Hematopoietic multipotent progenitor cell (in vitro differentiated cells): ENCODE results near the gene KRTAP1-5. TPM values are rescaled to one million over a fixed set of nuclear protein-coding genes. Genes with fewer than 3 reads are reported as not detected.
"Not testable (repeated sequence)": the region's sequence is repeated elsewhere in the genome, so short reads cannot be mapped to it uniquely, and the experiment has no call there.

ENCODE experiments used
- DNase-seq, 3 donors: peaks; one replicate each; pipeline ENCODE4 v3.0.0-alpha.2; 2011 to 2015; ENCODE audit warnings: low read depth in 2 of 3, low spot score in 2 of 3
- total RNA-seq: library from RNA; depleted of rRNA; stranded (reverse); fragments of >200 nt; gene quantifications from one replicate; pipeline ENCODE4 v1.2.3, GENCODE V29; 2012

The KRTAP1-5 gene, protein sequence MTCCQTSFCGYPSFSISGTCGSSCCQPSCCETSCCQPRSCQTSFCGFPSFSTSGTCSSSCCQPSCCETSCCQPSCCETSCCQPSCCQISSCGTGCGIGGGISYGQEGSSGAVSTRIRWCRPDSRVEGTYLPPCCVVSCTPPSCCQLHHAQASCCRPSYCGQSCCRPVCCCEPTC
- not detected for total RNA-seq

DNA sequence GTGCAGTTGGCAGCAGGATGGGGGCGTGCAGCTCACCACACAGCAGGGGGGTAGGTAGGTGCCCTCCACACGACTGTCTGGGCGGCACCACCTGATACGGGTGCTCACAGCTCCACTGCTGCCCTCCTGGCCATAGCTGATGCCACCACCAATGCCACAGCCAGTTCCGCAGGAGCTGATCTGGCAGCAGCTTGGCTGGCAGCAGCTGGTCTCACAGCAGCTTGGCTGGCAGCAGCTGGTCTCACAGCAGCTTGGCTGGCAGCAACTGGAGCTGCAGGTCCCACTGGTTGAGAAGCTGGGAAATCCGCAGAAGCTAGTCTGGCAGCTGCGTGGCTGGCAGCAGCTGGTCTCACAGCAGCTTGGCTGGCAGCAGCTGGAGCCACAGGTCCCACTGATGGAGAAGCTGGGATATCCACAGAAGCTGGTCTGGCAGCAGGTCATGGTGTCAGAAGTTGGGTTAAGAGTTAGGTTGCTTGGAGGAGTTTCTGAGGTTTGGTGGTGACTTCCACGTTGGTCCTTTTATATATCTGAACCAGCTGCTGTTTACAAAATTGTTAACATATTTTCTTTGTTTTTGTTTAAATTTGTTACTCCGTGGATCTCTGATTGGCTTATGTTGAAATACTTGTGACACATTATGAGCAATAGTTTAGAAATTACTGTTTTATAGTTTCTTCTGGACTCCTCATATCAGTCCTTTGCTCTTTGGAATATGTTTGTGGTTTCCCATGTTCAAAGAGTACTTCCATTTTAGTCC is at the start of gene KRTAP1-5:
Gene KRTAP1-5, minus strand, starts transcription at position 494 of the 757 bp plus-strand sequence. Its CDS starts 53 bp downstream, at position 441.
- no peak for DNase-seq

DNA sequence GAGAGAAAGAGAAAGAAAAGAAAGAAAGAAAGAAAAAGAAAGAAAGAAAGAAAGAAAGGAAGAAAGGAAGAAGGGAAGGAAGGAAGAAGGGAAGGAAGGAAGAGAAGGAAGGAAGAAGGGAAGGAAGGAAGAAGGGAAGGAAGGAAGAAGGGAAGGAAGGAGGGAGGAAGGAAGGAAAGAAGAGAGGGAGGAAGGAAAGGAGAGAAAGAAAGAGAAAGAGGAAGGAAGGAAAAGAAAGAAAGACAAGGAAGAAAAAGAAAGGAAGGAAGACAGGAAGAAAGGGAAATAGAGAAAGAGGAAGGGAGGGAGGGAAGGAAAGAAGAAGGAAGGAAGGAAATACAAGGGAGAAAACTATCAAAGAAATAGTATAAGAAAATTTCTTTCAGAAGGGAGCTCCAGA is 49.8 kb upstream of the KRTAP1-5 start:
- DNase-seq = no peak

GRCh38 chr17:41073676-41074075 is 46.7 kb upstream of the KRTAP1-5 start:
- DNase-seq = no peak

GRCh38 chr17:41071606-41072360 is 44.8 kb upstream of the KRTAP1-5 start:
- DNase-seq = no peak

DNA sequence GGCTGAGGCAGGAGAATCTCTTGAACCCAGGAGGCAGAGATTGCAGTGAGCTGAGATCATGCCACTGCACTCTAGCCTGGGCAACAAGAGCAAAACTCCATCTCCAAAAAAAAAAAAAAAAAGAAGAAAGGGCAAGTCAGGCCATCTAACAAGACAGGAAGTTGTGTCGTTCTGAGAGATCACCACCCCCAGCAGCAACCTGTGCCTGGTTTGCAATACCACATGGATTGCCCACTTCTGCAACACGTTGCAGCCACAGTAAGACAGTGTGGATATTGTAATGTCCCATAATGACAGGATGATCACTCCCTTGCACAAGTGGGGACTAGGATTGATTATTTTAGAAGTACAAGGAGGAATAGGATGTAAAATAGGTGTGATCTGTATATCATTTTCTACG is 42.0 kb upstream of the KRTAP1-5 start:
- DNase-seq = no peak

DNA sequence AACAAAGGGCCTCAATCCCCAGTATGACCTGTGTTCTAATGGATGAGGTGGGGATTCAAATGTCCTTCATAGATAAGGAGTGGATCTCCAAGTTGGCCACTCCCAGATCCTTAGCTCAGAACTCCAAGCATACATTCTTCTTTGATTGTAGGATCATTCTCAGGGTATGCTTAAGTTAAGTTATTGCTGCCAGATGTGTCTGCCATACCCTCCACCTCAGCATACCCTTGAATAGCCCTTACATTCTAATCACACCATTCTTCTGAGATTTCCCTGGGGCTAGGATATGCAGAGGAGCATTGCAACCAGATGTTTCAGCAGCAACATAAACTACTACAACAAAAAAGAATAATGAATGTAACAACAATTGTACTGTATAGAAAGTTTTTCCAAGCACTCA is 40.3 kb upstream of the KRTAP1-5 start:
- no peak for DNase-seq

DNA sequence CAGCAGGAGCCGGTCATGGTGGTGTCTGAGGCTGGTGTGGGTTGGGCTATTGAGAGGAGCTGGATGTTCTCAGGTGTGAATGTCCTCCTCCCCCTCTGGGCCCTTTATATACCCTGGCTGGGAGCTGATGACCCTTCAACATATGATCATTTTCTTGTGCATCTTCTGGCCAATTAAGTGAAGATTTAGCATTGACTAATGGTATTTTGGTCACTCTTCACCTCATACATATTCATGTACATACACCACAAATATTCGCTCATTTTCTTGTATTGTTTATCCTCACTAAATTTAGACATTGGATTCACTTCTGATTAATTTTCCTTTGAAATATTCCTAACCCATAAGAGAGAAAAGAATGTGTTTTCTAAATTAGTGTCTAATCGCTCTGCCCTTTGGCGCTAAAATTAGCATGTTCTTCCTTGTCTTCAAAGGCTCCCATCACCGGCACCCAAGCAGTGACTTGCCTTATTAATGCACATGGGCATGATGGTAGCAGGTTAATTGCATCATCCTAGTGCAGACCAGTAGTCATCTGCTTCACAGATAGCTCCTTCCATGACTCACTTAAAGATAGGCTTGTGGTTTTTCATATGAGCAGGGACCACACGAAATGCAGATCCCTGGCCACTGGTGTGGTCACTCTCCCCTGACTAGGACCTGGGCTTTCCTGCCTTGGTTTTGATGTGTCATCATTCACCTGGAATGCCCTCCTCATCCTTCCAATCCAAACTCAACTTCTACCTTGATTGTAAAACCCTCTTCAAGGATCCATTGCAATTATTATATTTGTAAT is 39.0 kb upstream of the KRTAP1-5 start, which contains the start of gene KRTAP2-4:
Gene KRTAP2-4, minus strand, starts transcription at position 51 of the 796 bp plus-strand sequence. Its CDS starts 34 bp downstream, at position 17.
- no peak for DNase-seq

GRCh38 chr17:41065016-41065689 is 38.1 kb upstream of the KRTAP1-5 start:
- not testable (repeated sequence) for DNase-seq

DNA sequence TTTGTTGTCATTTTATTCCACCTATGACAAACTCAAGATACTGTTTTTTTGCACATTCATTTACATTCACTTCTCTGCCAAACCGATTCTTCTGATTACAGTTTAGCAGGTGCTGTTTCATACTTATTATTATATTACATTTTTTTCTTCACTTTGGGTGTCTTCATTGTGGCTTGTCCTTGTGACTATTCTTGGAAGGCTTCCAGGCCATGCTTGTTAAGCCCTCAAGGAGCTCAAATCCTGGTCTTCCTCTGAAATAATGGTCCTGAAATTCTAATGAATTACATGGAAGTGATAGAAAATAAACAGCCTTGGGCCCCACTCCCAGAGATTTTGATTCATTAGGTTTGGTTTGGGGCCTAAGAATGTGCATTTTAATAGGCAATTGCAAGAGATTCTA is 37.3 kb upstream of the KRTAP1-5 start:
- no peak for DNase-seq

GRCh38 chr17:41063449-41063848 is 36.4 kb upstream of the KRTAP1-5 start:
- no peak for DNase-seq

DNA sequence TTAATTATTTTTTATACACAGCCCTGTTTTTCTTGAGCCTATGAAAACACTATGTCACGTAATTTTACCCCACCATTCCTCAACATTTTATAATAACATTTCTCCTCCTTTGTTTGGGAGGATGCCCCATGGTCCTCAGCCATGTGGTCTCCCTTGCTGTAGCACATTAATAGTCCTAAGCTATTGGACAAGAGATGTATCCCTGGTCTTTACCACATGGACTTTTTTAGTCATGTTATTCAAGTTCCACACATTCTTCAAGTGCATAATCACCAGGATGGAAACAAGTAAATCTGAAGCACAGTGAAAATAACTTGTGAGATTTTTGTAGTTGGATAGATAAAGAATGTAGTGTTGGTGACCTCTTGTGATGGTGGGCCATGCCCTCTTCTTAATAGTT is 35.0 kb upstream of the KRTAP1-5 start:
- DNase-seq = no peak

GRCh38 chr17:41060052-41060604 is 33.1 kb upstream of the KRTAP1-5 start, which contains the start of gene KRTAP2-3:
Gene KRTAP2-3, minus strand, starts transcription at chr17:41060114. Its CDS starts 64 bp downstream, at chr17:41060050.
- no peak for DNase-seq

DNA sequence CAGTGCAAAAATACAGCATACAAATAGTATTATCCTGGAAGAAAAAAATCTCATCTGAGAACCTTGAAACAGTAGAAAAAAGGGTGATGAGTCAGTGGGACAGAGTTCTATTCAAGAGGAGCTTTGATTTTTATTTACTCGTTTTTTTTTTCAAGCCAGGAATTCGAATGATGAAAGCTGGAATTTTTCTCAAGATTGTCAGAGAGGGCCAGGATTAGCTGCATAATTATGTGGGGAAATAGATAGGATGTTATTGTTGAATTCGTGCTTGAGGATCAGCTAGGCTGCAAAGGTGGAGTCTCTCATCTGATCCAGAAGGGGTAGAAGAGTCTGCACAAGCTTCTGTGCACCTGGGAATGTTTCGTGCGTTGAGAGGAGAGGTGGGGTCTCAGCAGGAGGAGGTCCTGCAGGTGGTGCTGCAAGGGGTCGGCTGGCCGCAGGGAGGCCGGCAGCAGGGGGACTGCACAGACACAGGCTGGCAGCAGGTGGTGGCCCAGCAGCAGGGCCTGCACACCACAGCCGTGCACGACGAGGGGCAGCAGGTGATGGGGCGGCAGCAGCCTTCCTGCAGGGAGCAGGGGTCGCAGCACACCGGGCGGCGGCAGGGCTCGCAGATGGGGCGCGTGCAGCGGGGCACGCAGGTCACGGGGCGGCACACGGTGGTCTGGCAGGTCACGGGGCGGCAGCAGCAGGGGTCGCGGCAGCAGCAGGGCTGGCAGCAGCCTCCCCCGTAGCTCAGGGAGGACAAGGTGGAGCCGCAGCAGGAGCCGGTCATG is 32.5 kb upstream of the KRTAP1-5 start:
- not testable (repeated sequence) for DNase-seq

DNA sequence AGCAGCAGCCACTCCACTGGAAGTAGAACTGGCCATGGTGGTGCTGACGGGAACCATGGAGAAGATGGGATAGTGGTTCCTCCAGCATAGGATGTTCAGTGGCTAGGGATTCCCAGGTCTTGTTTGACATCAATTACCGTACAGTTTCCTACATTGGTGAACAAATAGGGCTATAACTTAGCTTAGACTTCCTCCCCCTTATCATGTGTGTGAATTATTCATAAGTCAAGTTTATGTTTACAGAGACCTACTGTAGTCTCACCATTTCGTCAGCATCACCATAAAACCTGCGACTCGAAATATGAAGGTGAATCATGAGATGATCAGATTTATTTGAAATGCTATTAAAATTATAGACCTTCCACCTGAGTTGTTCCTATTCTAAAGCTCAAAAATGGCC is 31.7 kb upstream of the KRTAP1-5 start:
- no peak for DNase-seq

GRCh38 chr17:41057547-41057946 is 30.5 kb upstream of the KRTAP1-5 start:
- DNase-seq = no peak

GRCh38 chr17:41055130-41055529 is 28.1 kb upstream of the KRTAP1-5 start, which contains the start of gene KRTAP2-2:
Gene KRTAP2-2, minus strand, starts transcription at chr17:41055230. Its CDS starts 19 bp downstream, at chr17:41055211.
- not testable (repeated sequence) for DNase-seq

DNA sequence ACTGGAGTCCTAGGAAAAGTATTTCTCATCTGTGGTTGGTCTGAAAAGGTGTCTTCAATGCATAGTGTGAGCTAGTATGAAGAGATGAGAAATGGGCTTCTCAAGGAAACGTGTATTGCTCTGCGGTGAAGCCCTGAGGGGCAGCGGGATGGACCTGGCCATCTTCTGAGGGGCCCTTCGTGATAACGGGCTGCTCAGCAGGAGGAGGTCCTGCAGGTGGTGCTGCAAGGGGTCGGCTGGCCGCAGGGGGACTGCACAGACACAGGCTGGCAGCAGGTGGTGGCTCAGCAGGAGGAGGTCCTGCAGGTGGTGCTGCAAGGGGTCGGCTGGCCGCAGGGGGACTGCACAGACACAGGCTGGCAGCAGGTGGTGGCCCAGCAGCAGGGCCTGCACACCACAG is 27.5 kb upstream of the KRTAP1-5 start:
- not testable (repeated sequence) for DNase-seq

DNA sequence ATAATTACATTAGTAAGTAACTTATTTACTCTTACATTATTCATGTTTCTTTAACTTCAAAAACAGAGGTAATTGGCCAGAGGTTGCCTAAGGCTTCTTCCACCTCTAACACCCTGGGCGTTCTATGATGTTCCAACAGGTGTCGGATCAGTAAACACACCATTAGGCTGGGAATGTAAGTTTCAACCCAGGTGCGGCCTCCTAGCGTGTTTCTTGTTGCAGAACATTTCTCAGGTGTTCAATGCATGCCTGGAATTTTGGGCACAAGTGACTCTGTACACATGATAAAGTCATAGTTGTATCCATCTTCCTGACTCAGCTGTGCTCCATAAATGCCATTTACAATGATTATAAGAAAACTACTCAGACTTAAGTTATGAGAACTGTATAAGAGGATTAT is 27.0 kb upstream of the KRTAP1-5 start:
- DNase-seq = no peak

- no peak for DNase-seq
Observed at GRCh38 chr17:41052566-41052965, 25.6 kb upstream of the KRTAP1-5 start.
